Mesodermal cell (in vitro differentiated cells): ENCODE data around the gene ADCYAP1R1.

ENCODE experiments used
- H3K27ac ChIP-seq: 2 replicates; pipeline ENCODE4 v1.7.0; 2013; ENCODE audit warnings: mild to moderate bottlenecking, low read depth, low read length, moderate library complexity; ENCODE audit not compliant: severe bottlenecking
- H3K36me3 ChIP-seq: 2 replicates; pipeline ENCODE4 v1.7.1; 2013; ENCODE audit warnings: mild to moderate bottlenecking, low read length, moderate library complexity; ENCODE audit not compliant: control insufficient read depth, insufficient read depth
- H3K4me1 ChIP-seq: one replicate; pipeline ENCODE4 v1.7.1; 2013; ENCODE audit warnings: mild to moderate bottlenecking, low read length; ENCODE audit not compliant: insufficient read depth, control insufficient read depth, poor library complexity, severe bottlenecking
- H3K4me3 ChIP-seq: 2 replicates; pipeline ENCODE4 v1.7.0; 2013; ENCODE audit warnings: low read length, control low read depth, mild to moderate bottlenecking; ENCODE audit not compliant: insufficient read depth, poor library complexity, severe bottlenecking; ENCODE audit errors: extremely low read depth
- H3K9me3 ChIP-seq: 2 replicates; pipeline ENCODE4 v1.7.1; 2013; ENCODE audit warnings: mild to moderate bottlenecking, low read length, moderate library complexity; ENCODE audit not compliant: control insufficient read depth
- WGBS, 2 experiments: methylation state at CpG; one replicate each; pipeline ENCODE4 v1.1.5; 2013; ENCODE audit warnings: missing lambda C conversion rate in 2 of 2; ENCODE audit not compliant: insufficient coverage in 2 of 2; 5-methylcytosine and 5-hydroxymethylcytosine counted together

ADCYAP1R1 gene

GRCh38 chr7:31077484-31078362 is 25.6 kb downstream of the ADCYAP1R1 start:
- Histone ChIP-seq H3K9me3 (no peaks in the 10 kb centered on the region), H3K27ac (no peak overlapping the region), H3K4me3 (no peak overlapping the region), H3K4me1 (peaks cover 4% of the 10 kb centered on the region), H3K36me3 (no peaks in the 10 kb centered on the region)
- WGBS, 2 experiments: 94 to 97% methylated on average over 9 to 10 of the region's 10 CpGs

- Histone ChIP-seq H3K4me3 (no peak overlapping the region), H3K9me3 (no peaks in the 10 kb centered on the region), H3K36me3 (no peaks in the 10 kb centered on the region), H3K27ac (no peak overlapping the region), H3K4me1 (peaks cover 4% of the 10 kb centered on the region)
- WGBS, 2 experiments: 91 to 92% methylated on average over 9 to 22 of the region's 24 CpGs
Observed at GRCh38 chr7:31078363-31078990, 26.4 kb downstream of the ADCYAP1R1 start.

- Histone ChIP-seq H3K27ac (no peak overlapping the region), H3K4me1 (peaks cover 4% of the 10 kb centered on the region), H3K9me3 (no peaks in the 10 kb centered on the region), H3K36me3 (no peaks in the 10 kb centered on the region), H3K4me3 (no peak overlapping the region)
- WGBS, 2 experiments: 91 to 94% methylated on average over 4 to 7 of the region's 11 CpGs
Observed at GRCh38 chr7:31079126-31079823, 27.2 kb downstream of the ADCYAP1R1 start.

- no peak overlapping the region for H3K27ac ChIP-seq
- 83% methylated on average over 1 of the region's 6 CpGs; no CpG with 5 or more reads in 1 of the 2 experiments for WGBS, 2 experiments
- H3K4me3 ChIP-seq: no peak overlapping the region
- H3K36me3 ChIP-seq: no peaks in the 10 kb centered on the region
- H3K9me3 ChIP-seq: no peaks in the 10 kb centered on the region
- H3K4me1 ChIP-seq: peaks cover 4% of the 10 kb centered on the region
Observed at GRCh38 chr7:31079824-31080511, 27.9 kb downstream of the ADCYAP1R1 start.

DNA sequence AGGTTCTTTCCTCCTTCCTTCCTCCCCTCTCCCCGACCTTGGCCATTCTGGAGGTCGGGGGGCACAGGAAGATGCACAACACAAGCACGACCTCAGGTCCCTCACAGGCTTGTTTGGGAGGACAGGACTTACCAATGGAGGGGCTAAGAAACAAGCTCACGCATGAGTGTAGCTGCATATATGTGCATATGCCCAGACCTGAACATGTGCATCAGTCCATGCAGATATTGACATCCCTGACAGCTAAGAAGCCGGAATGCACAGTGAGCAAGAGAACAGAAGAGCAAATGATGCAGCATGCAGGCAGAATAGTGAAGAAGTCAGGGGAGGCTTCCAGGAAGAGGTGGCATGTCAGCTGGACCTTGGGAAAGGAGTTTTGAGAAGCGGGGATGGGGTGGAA is 28.7 kb downstream of the ADCYAP1R1 start:
- 83 to 91% methylated on average over 4 of the region's 6 CpGs for WGBS, 2 experiments
- no peak overlapping the region for H3K27ac ChIP-seq
- no peaks in the 10 kb centered on the region for H3K36me3 ChIP-seq
- H3K9me3 ChIP-seq: no peaks in the 10 kb centered on the region
- H3K4me1 ChIP-seq: peaks cover 4% of the 10 kb centered on the region
- no peak overlapping the region for H3K4me3 ChIP-seq

DNA sequence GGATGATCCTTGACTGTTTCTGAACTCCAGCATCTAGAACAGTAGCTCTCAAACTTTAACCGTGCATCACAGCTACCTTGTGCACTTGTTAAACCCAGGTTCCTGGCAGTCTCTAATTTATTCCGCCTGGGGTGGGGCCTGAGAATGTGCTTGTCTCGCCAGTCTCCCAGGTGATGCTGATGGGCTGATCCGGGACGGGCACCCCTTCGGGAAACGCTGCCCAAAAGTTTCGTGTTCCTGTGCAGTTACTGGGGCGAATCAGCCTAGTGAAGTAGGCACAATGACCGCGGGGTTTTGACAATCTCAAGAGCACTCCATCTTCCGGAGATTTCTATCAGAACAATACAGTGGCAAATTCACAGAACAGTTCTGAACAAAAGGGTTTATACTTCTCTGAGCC is 29.9 kb downstream of the ADCYAP1R1 start:
- no peaks in the 10 kb centered on the region for H3K9me3 ChIP-seq
- H3K4me1 ChIP-seq: peaks cover 4% of the 10 kb centered on the region
- H3K4me3 ChIP-seq: no peak overlapping the region
- no peaks in the 10 kb centered on the region for H3K36me3 ChIP-seq
- no peak overlapping the region for H3K27ac ChIP-seq
- WGBS, 2 experiments: 90 to 92% methylated on average over 11 of the region's 12 CpGs

- Histone ChIP-seq H3K4me1 (peaks cover 4% of the 10 kb centered on the region), H3K27ac (peak overlapping the region; percentile 32), H3K4me3 (no peak overlapping the region), H3K9me3 (no peaks in the 10 kb centered on the region), H3K36me3 (no peaks in the 10 kb centered on the region)
- 78 to 100% methylated on average over 1 to 2 of the region's 4 CpGs for WGBS, 2 experiments
Observed at GRCh38 chr7:31082447-31082846, 30.3 kb downstream of the ADCYAP1R1 start.

DNA sequence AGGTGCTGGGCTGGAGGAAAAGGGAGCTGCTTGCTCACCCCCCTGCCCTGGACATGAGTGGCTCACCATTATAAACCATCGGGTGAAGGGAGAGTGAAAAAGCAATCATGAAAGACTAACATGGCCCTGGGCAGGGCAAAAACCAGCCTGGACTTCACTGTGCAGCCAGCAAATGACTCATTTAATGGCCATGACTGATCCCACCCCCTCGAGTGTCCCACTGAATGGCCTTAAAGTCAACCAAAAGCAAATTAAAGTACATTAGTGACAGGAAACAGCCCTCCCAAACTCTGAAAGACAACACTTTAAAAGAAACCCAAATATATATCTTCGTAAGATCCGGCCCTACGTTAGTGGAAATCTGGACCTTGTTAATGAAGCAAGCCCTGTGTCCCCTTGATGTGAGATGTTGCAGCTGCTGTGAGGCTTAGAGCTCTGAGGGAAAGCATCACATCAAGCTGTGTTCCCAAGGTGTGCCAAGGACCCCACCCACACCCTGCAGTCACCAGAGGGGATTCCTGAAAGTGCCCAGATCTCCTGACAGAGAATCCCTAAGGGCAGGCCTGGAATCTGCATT is 31.2 kb downstream of the ADCYAP1R1 start:
- Histone ChIP-seq H3K9me3 (no peaks in the 10 kb centered on the region), H3K27ac (no peak overlapping the region), H3K36me3 (no peaks in the 10 kb centered on the region), H3K4me1 (peaks cover 4% of the 10 kb centered on the region), H3K4me3 (no peak overlapping the region)
- WGBS, 2 experiments: 81 to 94% methylated on average over 2 to 4 of the region's 5 CpGs

DNA sequence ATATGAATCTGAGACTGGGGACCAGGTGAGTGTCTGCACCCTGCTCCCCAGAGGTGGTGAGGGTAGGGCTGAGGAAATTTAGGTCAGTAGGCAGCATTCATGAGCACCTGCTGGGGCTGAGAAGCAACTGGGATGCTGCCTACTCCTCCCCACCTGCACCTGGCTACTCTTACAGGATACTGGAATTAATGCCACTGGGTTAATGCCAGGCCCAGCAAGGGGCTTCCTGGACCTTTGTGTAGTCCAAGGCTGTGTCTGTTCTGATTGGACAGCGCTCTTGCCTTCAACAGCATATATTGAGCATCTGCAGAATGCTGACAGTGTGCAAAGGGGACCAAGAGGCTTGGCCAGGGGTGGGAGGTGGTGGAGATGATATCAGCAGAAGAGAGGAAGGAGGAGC is 32.1 kb downstream of the ADCYAP1R1 start:
- no peak overlapping the region for H3K4me3 ChIP-seq
- WGBS, 2 experiments: 88 to 100% methylated on average over 1 of the region's 1 CpG

DNA sequence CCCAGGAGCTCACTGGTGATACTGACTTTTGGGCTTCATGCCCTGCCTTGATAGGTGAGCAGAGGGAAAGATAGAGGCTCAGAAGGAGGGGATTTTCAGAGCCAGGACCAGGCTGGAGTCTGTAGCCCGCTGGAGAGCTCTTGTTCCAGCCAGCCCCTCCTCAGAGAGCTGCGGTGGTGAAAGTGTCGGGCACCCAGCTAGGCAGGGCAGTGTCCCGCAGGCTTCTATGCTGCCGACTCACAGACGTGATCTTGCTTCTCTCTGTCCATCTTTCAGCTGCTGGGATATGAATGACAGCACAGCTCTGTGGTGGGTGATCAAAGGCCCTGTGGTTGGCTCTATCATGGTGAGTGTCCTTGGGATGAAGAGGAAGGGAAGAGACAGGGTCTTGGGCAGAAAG is 35.2 kb downstream of the ADCYAP1R1 start:
- Histone ChIP-seq H3K36me3 (no peaks in the 10 kb centered on the region), H3K4me3 (no peak overlapping the region), H3K27ac (no peak overlapping the region), H3K9me3 (no peaks in the 10 kb centered on the region), H3K4me1 (peaks cover 4% of the 10 kb centered on the region)
- 90 to 94% methylated on average over 4 to 5 of the region's 6 CpGs for WGBS, 2 experiments

More for the DNA sequence above, 32.1 kb downstream of the ADCYAP1R1 start:
- Histone ChIP-seq H3K4me1 (peaks cover 4% of the 10 kb centered on the region), H3K9me3 (no peaks in the 10 kb centered on the region), H3K27ac (no peak overlapping the region), H3K36me3 (no peaks in the 10 kb centered on the region)
